Measurements from ENCODE around the gene PHACTR3.

PHACTR3 gene

DNA sequence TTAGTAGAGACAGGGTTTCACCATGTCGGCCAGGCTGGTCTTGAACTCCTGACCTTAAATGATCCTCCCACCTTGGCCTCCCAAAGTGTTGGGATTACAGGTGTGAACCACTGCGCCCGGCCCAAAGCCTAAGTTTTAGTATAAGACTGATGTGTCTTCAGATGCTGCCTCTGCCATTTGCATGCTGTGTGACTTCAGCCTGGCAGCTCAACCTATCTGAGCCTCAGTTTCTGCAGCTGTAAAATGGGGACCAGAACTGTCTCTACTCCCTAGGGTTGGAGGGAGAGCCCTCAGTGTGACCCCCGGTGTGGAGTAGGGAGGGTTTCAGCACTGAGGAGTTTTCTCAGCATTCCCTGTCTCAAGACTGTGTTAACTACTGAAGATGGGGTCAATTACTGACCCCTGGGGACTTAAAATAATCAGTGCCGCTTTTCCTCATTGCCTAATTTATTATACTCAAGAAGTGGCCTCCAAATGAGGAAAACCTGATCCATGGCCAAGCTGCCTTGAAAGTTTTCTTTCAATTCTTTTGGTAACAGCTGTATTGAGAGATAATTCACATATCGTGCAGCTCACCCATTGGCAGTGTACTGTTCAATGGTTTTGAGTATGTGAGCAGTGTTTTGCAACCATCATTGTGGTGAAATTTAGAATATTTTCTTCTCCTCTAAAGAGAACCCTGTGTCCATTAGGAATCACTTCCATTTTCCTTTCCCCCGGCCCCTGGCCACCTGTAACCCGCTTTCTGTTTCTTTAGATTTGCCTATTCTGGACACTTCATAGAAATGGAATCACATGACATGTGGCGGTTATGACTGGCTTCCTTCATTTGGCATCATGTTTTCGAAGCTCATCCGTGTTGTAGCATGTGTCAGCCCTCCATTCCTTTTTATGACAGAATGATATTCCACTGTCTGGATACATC lies 64.8 kb downstream of the PHACTR3 start:
- DNase-seq (ENCODE audit: low read depth), result no peak
- H3K4me3 ChIP-seq (ENCODE audit: low read depth, low read length), result no peak overlapping the region
- TF ChIP-seq, protein P1, sequence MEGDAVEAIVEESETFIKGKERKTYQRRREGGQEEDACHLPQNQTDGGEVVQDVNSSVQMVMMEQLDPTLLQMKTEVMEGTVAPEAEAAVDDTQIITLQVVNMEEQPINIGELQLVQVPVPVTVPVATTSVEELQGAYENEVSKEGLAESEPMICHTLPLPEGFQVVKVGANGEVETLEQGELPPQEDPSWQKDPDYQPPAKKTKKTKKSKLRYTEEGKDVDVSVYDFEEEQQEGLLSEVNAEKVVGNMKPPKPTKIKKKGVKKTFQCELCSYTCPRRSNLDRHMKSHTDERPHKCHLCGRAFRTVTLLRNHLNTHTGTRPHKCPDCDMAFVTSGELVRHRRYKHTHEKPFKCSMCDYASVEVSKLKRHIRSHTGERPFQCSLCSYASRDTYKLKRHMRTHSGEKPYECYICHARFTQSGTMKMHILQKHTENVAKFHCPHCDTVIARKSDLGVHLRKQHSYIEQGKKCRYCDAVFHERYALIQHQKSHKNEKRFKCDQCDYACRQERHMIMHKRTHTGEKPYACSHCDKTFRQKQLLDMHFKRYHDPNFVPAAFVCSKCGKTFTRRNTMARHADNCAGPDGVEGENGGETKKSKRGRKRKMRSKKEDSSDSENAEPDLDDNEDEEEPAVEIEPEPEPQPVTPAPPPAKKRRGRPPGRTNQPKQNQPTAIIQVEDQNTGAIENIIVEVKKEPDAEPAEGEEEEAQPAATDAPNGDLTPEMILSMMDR (IDR thresholded peaks at IDR 0.05; ENCODE audit: low read depth, low read length, missing control alignments), result no peak

DNA sequence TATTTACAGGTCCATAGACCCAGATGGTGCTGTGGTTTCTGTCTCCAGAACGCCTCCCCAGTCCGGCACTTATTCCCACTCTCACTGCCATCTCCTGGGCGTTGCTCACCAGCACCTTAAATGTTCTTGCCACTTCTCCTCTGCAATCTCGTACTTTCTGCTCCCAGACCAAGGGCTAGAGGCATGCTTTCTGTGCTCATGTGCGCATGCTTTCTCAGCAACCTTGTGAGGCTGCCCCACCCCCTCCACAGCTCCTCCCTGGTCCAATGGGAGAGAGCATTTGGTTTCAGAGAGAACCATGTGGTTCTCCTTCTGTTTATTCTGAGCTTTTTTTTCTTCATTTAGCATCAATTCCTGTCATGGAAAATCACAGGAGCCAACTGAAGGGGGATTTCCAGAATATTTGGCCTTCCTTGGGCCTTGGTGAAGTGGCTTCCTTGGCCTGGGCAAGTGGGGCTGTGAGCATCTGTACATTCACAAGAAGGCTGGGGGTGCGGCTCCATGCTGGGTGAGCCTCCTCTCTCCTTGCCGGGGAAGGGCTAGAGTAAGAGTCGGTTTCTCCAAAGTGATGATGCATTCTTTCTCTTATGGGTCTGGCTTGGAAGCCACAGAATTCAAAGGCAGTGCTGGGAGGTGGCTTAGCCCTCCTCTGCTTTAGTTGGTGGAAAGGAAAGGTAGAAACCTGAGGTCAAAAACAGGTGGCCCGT lies 66.6 kb downstream of the PHACTR3 start:
- no peak overlapping the region for H3K4me3 ChIP-seq (ENCODE audit: low read depth, low read length)
- DNase-seq (ENCODE audit: low read depth), result no peak
- TF ChIP-seq, protein P1 (IDR thresholded peaks at IDR 0.05; ENCODE audit: low read depth, low read length, missing control alignments), result no peak

DNA sequence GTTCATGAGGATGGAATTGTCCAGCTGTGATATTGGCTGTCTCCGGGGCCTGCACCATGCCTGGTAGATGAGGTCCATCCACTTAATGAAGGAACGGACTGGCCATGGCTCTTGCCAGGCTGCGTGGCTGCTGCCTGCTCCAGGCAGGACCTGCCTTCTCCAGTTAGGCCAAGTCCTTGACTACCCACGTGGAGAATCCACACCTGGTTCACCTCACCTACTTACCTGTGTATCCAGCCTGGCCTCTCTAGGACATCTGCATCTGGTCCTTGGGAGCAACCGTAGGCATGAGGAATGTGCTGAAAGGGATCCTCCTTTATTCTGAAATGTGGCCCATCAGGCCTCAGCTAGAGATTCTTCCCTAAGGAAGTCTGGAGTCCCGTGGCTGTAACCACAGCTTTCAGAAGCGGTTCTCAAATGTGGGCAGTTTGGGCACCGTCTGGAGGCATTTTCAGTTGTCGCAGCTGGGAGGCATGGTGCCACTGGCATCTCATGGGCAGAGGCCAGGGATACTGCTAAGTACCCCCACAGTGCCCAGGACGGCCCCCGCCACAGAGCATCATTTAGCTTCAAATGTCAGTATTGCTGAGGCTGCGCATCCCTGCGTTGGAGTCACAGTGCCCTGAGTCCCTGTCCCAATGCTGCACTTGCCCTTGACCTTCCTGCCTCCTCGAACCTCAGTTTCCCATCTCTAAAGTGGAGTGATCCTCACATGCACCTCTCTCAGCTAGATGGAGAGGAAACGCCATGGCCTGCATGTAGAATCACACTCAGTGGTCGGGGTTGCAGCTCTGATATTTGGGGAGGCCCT lies 67.5 kb downstream of the PHACTR3 start:
- DNase-seq (ENCODE audit: low read depth), result no peak
- TF ChIP-seq, protein P1 (IDR thresholded peaks at IDR 0.05; ENCODE audit: low read depth, low read length, missing control alignments), result no peak

DNA sequence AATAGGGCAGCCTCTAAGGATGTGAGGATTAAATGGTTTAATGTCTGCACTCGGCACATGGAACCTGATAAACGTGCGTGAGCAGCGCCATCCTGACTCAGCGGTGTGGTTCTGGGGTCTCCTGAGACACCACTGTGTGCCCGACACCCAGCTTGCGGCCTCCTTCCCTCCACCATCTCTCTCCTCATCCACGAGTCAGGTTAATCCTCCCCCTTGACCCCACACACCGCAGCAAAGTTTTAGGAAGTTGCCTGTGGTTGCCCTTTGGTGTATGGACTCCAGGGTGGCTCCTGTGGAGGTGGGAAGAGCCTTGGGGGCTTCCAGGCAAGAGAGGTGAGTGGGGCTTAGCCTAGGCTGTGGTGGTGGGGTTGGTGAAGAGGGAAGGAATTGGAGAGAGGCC lies 68.2 kb downstream of the PHACTR3 start:
- TF ChIP-seq, protein P1 (IDR thresholded peaks at IDR 0.05; ENCODE audit: low read depth, low read length, missing control alignments), result no peak
- no peak overlapping the region for H3K4me3 ChIP-seq (ENCODE audit: low read depth, low read length)
- DNase-seq (ENCODE audit: low read depth), result no peak

More for the DNA sequence above, 67.5 kb downstream of the PHACTR3 start:
- H3K4me3 ChIP-seq (ENCODE audit: low read depth, low read length), result no peak overlapping the region

DNA sequence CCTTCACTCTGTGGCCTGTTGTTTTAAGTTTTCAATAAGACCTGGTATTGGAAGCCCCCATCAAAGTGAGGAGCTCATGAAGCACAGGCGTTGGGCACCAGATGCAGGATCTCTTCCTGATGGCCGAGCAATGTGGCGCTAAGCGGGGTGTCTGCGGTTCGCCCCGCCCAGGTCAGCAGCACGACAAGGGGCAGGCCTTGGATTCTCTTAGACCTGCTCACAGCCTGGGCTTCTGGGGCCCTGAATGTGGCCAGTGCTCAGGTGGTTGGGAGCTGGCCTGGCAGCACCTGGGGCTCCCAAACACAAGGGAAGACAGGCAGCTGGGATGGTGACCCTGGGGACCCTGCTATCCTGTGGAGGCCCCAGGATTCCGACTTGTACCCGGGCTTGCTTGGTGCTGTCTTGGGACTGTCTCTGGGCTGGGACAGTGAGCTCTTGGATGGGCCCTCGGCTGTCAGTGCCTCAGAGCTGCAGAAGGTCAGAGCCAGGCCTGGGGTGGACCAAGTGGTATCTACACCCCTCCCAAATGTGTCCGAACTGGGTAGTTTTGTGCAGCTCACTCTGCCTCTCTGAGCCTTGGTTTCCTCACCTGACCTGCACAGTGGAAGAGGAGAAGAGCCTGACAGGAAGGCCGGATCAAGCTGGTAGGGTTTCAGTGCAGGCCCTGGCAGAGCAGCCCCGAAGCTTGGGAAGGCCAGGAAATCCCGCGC lies 69.1 kb downstream of the PHACTR3 start:
- no peak for DNase-seq (ENCODE audit: low read depth)
- TF ChIP-seq, protein P1 (IDR thresholded peaks at IDR 0.05; ENCODE audit: low read depth, low read length, missing control alignments), result no peak
- H3K4me3 ChIP-seq (ENCODE audit: low read depth, low read length), result no peak overlapping the region

DNA sequence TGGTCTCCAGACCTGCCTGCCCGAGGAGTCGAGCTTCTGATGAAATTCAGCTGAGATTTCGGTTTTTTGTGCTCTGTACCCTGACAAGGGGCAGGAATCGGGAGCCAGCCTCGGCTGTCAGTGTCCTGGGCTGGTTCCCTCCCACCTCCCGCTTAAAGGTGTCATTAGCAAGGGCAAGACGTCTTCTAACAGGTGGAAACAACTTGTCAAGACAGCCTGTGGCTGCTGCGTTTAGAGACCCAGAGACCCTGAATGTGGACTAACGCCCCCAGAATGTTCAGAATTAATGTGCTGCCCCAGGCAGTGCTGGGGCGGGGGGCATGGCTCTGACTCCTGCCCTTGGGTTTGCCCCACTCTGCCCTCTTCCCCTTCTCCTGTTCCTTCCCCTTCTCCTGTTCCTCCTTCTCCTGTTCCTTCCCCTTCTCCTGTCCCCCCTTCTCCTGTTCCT lies 69.7 kb downstream of the PHACTR3 start:
- no peak for DNase-seq (ENCODE audit: low read depth)
- no peak overlapping the region for H3K4me3 ChIP-seq (ENCODE audit: low read depth, low read length)
- TF ChIP-seq, protein P1 (IDR thresholded peaks at IDR 0.05; ENCODE audit: low read depth, low read length, missing control alignments), result no peak

All from GM12864 (cell line).